Suprapubic skin (tissue), 3 donors: Measurements from ENCODE around the gene MAPK13.

ENCODE experiments used
- CTCF ChIP-seq, 2 donors: fragments of 200-600 bp in 1 of 2; fragments of 450-650 bp in 1 of 2; sonication (generic) in 1 of 2; IDR thresholded peaks; one replicate each; pipeline ENCODE4 v1.5.1; 2016 to 2019; ENCODE audit warnings: antibody characterized with exemption in 2 of 2, mild to moderate bottlenecking in 1 of 2, moderate library complexity in 1 of 2
- EP300 ChIP-seq: sonication (generic); formaldehyde crosslinking; IDR thresholded peaks from one replicate; pipeline ENCODE4 v1.6.1; 2017; ENCODE audit warnings: antibody characterized with exemption
- POLR2A ChIP-seq, 2 donors: fragments of 450-650 bp; IDR thresholded peaks; one replicate each; pipeline ENCODE4 v1.6.1; 2017; ENCODE audit warnings: antibody characterized with exemption in 2 of 2, mild to moderate bottlenecking in 2 of 2, moderate library complexity in 2 of 2

- TF ChIP-seq CTCF (IDR thresholded peaks at IDR 0.05) (no peak), POLR2A (IDR thresholded peaks at IDR 0.05) (no peak), EP300 (no peak)
Measured at GRCh38 chr6:36104836-36105235, 25.5 kb upstream of the MAPK13 start.
